GM19397 (cell line): Measurements from ENCODE around the gene PICK1.

ENCODE experiments used
- ATAC-seq: cut with Tn5 transposase; IDR thresholded peaks from one replicate; pipeline ENCODE4 v1.9.1; 2021; ENCODE audit warnings: mild to moderate bottlenecking, moderate library complexity; ENCODE audit not compliant: unreplicated experiment

Gene PICK1

GRCh38 chr22:38056969-38057891, at the start of gene PICK1:
PICK1 (plus strand) TSS chr22:38057404; CDS start chr22:38057810, 406 bp downstream.
- ATAC-seq, result no peak

GRCh38 chr22:38009000-38009806, 48.0 kb upstream of the PICK1 start:
- ATAC-seq, result no peak

- ATAC-seq, result no peak
Observed at GRCh38 chr22:38012604-38013072, 44.6 kb upstream of the PICK1 start.

GRCh38 chr22:38014083-38014482, 43.1 kb upstream of the PICK1 start:
- no peak for ATAC-seq

GRCh38 chr22:38016182-38017151, 40.7 kb upstream of the PICK1 start:
- ATAC-seq, result no peak

GRCh38 chr22:38017272-38017920, 39.8 kb upstream of the PICK1 start:
- no peak for ATAC-seq

- no peak for ATAC-seq
Observed at GRCh38 chr22:38017939-38018885, 39.0 kb upstream of the PICK1 start.

- no peak for ATAC-seq
Observed at GRCh38 chr22:38018938-38019827, 38.0 kb upstream of the PICK1 start.

- ATAC-seq, result no peak
Observed at GRCh38 chr22:38021206-38021605, 36.0 kb upstream of the PICK1 start.

GRCh38 chr22:38023045-38023444, 34.2 kb upstream of the PICK1 start:
- no peak for ATAC-seq

- ATAC-seq, result no peak
Observed at GRCh38 chr22:38025514-38025913, 31.7 kb upstream of the PICK1 start.

GRCh38 chr22:38026130-38027111, 30.8 kb upstream of the PICK1 start:
- ATAC-seq, result no peak

GRCh38 chr22:38027487-38027886, 29.7 kb upstream of the PICK1 start:
- no peak for ATAC-seq

- ATAC-seq, result no peak
Observed at GRCh38 chr22:38028344-38029130, 28.7 kb upstream of the PICK1 start.

- no peak for ATAC-seq
Observed at GRCh38 chr22:38029370-38029769, 27.8 kb upstream of the PICK1 start.

- ATAC-seq, result no peak
Observed at GRCh38 chr22:38029901-38030300, 27.3 kb upstream of the PICK1 start.
